ENCODE measurements around the gene TICAM2. TPM values are rescaled to one million over a fixed set of nuclear protein-coding genes. Genes with fewer than 3 reads are reported as not detected.

Gene TICAM2
- total and polyA plus RNA-seq, 2 of the 8 experiments (the other 6 are each of a cell fraction or from before 2014, with no cell fraction given) = 0.02 TPM; not detected in 1

DNA sequence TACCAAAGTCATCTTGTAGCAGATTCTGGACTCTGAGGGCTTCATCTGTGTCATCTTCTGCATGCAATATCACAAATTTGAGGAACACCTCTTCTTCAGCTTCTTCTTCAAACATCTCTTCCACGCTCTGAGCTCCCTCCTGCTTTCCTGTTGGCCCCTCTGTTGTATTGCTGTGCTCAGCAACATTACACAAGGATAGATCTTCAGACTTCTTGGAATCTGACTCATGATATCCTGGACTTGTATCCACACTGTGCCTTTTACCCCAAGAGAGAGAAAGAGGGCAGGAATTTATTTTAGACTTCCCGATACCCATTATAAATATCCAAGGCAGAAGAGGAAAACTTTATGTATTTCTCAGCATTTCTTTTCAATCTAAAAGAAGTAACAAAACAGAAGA, 21.3 kb downstream of the TICAM2 start (continued):
- TF ChIP-seq, protein P1, sequence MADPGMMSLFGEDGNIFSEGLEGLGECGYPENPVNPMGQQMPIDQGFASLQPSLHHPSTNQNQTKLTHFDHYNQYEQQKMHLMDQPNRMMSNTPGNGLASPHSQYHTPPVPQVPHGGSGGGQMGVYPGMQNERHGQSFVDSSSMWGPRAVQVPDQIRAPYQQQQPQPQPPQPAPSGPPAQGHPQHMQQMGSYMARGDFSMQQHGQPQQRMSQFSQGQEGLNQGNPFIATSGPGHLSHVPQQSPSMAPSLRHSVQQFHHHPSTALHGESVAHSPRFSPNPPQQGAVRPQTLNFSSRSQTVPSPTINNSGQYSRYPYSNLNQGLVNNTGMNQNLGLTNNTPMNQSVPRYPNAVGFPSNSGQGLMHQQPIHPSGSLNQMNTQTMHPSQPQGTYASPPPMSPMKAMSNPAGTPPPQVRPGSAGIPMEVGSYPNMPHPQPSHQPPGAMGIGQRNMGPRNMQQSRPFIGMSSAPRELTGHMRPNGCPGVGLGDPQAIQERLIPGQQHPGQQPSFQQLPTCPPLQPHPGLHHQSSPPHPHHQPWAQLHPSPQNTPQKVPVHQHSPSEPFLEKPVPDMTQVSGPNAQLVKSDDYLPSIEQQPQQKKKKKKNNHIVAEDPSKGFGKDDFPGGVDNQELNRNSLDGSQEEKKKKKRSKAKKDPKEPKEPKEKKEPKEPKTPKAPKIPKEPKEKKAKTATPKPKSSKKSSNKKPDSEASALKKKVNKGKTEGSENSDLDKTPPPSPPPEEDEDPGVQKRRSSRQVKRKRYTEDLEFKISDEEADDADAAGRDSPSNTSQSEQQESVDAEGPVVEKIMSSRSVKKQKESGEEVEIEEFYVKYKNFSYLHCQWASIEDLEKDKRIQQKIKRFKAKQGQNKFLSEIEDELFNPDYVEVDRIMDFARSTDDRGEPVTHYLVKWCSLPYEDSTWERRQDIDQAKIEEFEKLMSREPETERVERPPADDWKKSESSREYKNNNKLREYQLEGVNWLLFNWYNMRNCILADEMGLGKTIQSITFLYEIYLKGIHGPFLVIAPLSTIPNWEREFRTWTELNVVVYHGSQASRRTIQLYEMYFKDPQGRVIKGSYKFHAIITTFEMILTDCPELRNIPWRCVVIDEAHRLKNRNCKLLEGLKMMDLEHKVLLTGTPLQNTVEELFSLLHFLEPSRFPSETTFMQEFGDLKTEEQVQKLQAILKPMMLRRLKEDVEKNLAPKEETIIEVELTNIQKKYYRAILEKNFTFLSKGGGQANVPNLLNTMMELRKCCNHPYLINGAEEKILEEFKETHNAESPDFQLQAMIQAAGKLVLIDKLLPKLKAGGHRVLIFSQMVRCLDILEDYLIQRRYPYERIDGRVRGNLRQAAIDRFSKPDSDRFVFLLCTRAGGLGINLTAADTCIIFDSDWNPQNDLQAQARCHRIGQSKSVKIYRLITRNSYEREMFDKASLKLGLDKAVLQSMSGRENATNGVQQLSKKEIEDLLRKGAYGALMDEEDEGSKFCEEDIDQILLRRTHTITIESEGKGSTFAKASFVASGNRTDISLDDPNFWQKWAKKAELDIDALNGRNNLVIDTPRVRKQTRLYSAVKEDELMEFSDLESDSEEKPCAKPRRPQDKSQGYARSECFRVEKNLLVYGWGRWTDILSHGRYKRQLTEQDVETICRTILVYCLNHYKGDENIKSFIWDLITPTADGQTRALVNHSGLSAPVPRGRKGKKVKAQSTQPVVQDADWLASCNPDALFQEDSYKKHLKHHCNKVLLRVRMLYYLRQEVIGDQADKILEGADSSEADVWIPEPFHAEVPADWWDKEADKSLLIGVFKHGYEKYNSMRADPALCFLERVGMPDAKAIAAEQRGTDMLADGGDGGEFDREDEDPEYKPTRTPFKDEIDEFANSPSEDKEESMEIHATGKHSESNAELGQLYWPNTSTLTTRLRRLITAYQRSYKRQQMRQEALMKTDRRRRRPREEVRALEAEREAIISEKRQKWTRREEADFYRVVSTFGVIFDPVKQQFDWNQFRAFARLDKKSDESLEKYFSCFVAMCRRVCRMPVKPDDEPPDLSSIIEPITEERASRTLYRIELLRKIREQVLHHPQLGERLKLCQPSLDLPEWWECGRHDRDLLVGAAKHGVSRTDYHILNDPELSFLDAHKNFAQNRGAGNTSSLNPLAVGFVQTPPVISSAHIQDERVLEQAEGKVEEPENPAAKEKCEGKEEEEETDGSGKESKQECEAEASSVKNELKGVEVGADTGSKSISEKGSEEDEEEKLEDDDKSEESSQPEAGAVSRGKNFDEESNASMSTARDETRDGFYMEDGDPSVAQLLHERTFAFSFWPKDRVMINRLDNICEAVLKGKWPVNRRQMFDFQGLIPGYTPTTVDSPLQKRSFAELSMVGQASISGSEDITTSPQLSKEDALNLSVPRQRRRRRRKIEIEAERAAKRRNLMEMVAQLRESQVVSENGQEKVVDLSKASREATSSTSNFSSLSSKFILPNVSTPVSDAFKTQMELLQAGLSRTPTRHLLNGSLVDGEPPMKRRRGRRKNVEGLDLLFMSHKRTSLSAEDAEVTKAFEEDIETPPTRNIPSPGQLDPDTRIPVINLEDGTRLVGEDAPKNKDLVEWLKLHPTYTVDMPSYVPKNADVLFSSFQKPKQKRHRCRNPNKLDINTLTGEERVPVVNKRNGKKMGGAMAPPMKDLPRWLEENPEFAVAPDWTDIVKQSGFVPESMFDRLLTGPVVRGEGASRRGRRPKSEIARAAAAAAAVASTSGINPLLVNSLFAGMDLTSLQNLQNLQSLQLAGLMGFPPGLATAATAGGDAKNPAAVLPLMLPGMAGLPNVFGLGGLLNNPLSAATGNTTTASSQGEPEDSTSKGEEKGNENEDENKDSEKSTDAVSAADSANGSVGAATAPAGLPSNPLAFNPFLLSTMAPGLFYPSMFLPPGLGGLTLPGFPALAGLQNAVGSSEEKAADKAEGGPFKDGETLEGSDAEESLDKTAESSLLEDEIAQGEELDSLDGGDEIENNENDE (IDR thresholded peaks at IDR 0.05; ENCODE audit: insufficient replicate concordance, low read length) = no peak
- TF ChIP-seq TCF12 (IDR thresholded peaks at IDR 0.05; ENCODE audit: low read depth, low read length) = no peak
- no peak for TF ChIP-seq NRF1 (IDR thresholded peaks at IDR 0.05; ENCODE audit: low read depth, low read length)
- TF ChIP-seq SIX5 (IDR thresholded peaks at IDR 0.05; ENCODE audit: low read depth, low read length) = no peak
- TF ChIP-seq GTF2F1 (IDR thresholded peaks at IDR 0.05; ENCODE audit: borderline replicate concordance, low read depth, low read length) = no peak
- TF ChIP-seq BRCA1 (IDR thresholded peaks at IDR 0.05; ENCODE audit: low read depth, low read length) = no peak
- TF ChIP-seq, protein P2, sequence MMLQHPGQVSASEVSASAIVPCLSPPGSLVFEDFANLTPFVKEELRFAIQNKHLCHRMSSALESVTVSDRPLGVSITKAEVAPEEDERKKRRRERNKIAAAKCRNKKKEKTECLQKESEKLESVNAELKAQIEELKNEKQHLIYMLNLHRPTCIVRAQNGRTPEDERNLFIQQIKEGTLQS (IDR thresholded peaks at IDR 0.05; ENCODE audit: insufficient read depth, low read depth, low read length) = no peak
- no peak for TF ChIP-seq TBP (IDR thresholded peaks at IDR 0.05; ENCODE audit: low read depth, low read length)
- no peak for TF ChIP-seq GABPA (IDR thresholded peaks at IDR 0.05; ENCODE audit: borderline replicate concordance, insufficient read depth, low read length)
- no peak for TF ChIP-seq PHF8 (conservative IDR thresholded peaks at IDR 0.05; ENCODE audit: low read depth, low read length)
- TF ChIP-seq EGR1 (IDR thresholded peaks at IDR 0.05; ENCODE audit: borderline replicate concordance, low read depth, low read length) = no peak

Measured in H1 (cell line).